Body of pancreas (tissue), 4 donors: ENCODE data around the gene CRACR2B. TPM values are rescaled to one million over a fixed set of nuclear protein-coding genes. Genes with fewer than 3 reads are reported as not detected.
A peak's percentile ranks its signal among the peaks of the same experiment; 100 is the strongest.

ENCODE experiments used
- ATAC-seq: fragments of 150-250 bp; one replicate; pipeline ENCODE4 v1.9.1; 2016
- DNase-seq, 4 donors: peaks; one replicate each; pipeline ENCODE4 v3.0.0-alpha.2; 2019
- H3K27ac ChIP-seq, 4 donors: fragments of 200-600 bp; sonication (generic); 1 replicate in 3 of 4; 2 replicates in 1 of 4; pipeline versions ENCODE4 v1.5.1 to v1.6.1; 2016 to 2019; ENCODE audit warnings: mild to moderate bottlenecking in 1 of 4, mixed read lengths in 1 of 4, moderate library complexity in 1 of 4
- H3K27me3 ChIP-seq, 2 donors: fragments of 200-600 bp; sonication (generic); one replicate each; pipeline ENCODE4 v1.6.0; 2016; ENCODE audit warnings: mild to moderate bottlenecking in 1 of 2
- H3K36me3 ChIP-seq, 2 donors: fragments of 200-600 bp; sonication (generic); replicated peaks in 1 of 2; 2 replicates each; pipeline ENCODE4 v1.5.1; 2016; ENCODE audit warnings: low read depth in 2 of 2; ENCODE audit not compliant: insufficient read depth in 1 of 2
- H3K4me1 ChIP-seq: fragments of 200-600 bp; sonication (generic); one replicate; pipeline ENCODE4 v1.6.0; 2016
- H3K4me3 ChIP-seq, 2 donors: fragments of 200-600 bp; sonication (generic); 1 replicate in 1 of 2; 2 replicates in 1 of 2; pipeline ENCODE4 v1.5.1; 2016 to 2019
- H3K9me3 ChIP-seq, 3 donors: fragments of 200-600 bp; sonication (generic); 1 replicate in 2 of 3; 2 replicates in 1 of 3; pipeline ENCODE4 v1.5.1; 2016
- CTCF ChIP-seq, 7 experiments: fragments of 450-650 bp in 4 of 7; fragments of 200-600 bp in 3 of 7; sonication (generic) in 3 of 7; IDR thresholded peaks; one replicate each; pipeline ENCODE4 v1.5.1; 2016 to 2019; ENCODE audit warnings: antibody characterized with exemption in 7 of 7
- POLR2A ChIP-seq, 3 donors: fragments of 450-650 bp; IDR thresholded peaks; one replicate each; pipeline ENCODE4 v1.6.1; 2016; ENCODE audit warnings: antibody characterized with exemption in 3 of 3, mild to moderate bottlenecking in 2 of 3
- WGBS, 2 donors: methylation state at CpG; one replicate each; pipeline ENCODE4 v1.1.5; 2017; 5-methylcytosine and 5-hydroxymethylcytosine counted together
- intact Hi-C: fragments of 100-400 bp; cut with DNase I; formaldehyde crosslinking; loops from one replicate; pipeline ENCODE4 v1.15.1; 2023
- total RNA-seq, 2 donors: library from RNA; depleted of rRNA; stranded (reverse); fragments of >200 nt; gene quantifications; one replicate each; pipeline ENCODE4 v1.1.0, GENCODE V29; 2016

CRACR2B gene
- total RNA-seq, 2 donors from 2014 or later: 134 to 368 TPM

GRCh38 chr11:868802-869201 is 41.1 kb downstream of the CRACR2B start:
- no peak for DNase-seq

GRCh38 chr11:869399-870126 is 41.8 kb downstream of the CRACR2B start:
- intact Hi-C loops: loop anchor here (10.0 kb wide), 1 partner anchor 585 kb away; no protein-coding TSS in a partner anchor
- no peaks in the 10 kb centered on the region for H3K9me3 ChIP-seq
- TF ChIP-seq CTCF (IDR thresholded peaks at IDR 0.05): no peak
- TF ChIP-seq POLR2A (IDR thresholded peaks at IDR 0.05): no peak

More at GRCh38 chr11:868802-869201, 41.1 kb downstream of the CRACR2B start:
- no peaks in the 10 kb centered on the region for H3K9me3 ChIP-seq
- intact Hi-C loops: loop anchor here (10.0 kb wide), 1 partner anchor 586 kb away; no protein-coding TSS in a partner anchor
- peaks cover 12% of the 10 kb centered on the region for H3K4me1 ChIP-seq
- 69 to 81% methylated on average over 4 to 11 of the region's 12 CpGs for WGBS, 2 donors
- H3K4me3 ChIP-seq: no peak overlapping the region
- H3K27ac ChIP-seq: peak overlapping the region in 2 of 4 donors; percentile 0 to 4
- TF ChIP-seq CTCF (IDR thresholded peaks at IDR 0.05) (no peak), POLR2A (IDR thresholded peaks at IDR 0.05) (no peak)
- no peaks in the 10 kb centered on the region for H3K27me3 ChIP-seq
- ATAC-seq: no peak
- H3K36me3 ChIP-seq: no peaks in the 10 kb centered on the region

GRCh38 chr11:870127-870413 is 42.4 kb downstream of the CRACR2B start:
- H3K27me3 ChIP-seq: no peaks in the 10 kb centered on the region
- TF ChIP-seq CTCF (IDR thresholded peaks at IDR 0.05) (peak in 1 of 7 experiments; percentile 16), POLR2A (IDR thresholded peaks at IDR 0.05) (no peak)
- intact Hi-C loops: no loop called here
- no peaks in the 10 kb centered on the region for H3K36me3 ChIP-seq
- H3K4me1 ChIP-seq: peaks cover 12% of the 10 kb centered on the region
- no peaks in the 10 kb centered on the region for H3K9me3 ChIP-seq
- DNase-seq: no peak
- ATAC-seq: no peak
- WGBS, 2 donors: 58 to 64% methylated on average over 7 to 8 of the region's 8 CpGs
- no peak overlapping the region for H3K27ac ChIP-seq
- H3K4me3 ChIP-seq: no peak overlapping the region

More at GRCh38 chr11:869399-870126, 41.8 kb downstream of the CRACR2B start:
- peaks cover 12% of the 10 kb centered on the region for H3K4me1 ChIP-seq
- WGBS, 2 donors: 90 to 96% methylated on average over 11 to 19 of the region's 25 CpGs
- no peaks in the 10 kb centered on the region for H3K27me3 ChIP-seq
- no peaks in the 10 kb centered on the region for H3K36me3 ChIP-seq
- H3K4me3 ChIP-seq: no peak overlapping the region
- DNase-seq (no peak), ATAC-seq (no peak)
- H3K27ac ChIP-seq: no peak overlapping the region

- no peak for DNase-seq
Observed at GRCh38 chr11:870418-870817, 42.7 kb downstream of the CRACR2B start.

More at GRCh38 chr11:870418-870817, 42.7 kb downstream of the CRACR2B start:
- H3K9me3 ChIP-seq: no peaks in the 10 kb centered on the region
- TF ChIP-seq POLR2A (IDR thresholded peaks at IDR 0.05) (no peak), CTCF (IDR thresholded peaks at IDR 0.05) (no peak)
- ATAC-seq: no peak
- no peaks in the 10 kb centered on the region for H3K27me3 ChIP-seq
- intact Hi-C loops: no loop called here
- peaks cover 14% of the 10 kb centered on the region for H3K4me1 ChIP-seq
- WGBS, 2 donors: 80 to 93% methylated on average over 2 to 8 of the region's 8 CpGs
- H3K27ac ChIP-seq: no peak overlapping the region
- H3K36me3 ChIP-seq: no peaks in the 10 kb centered on the region
- H3K4me3 ChIP-seq: no peak overlapping the region
